Measurements from ENCODE around the gene HAVCR2. TPM values are rescaled to one million over a fixed set of nuclear protein-coding genes. Genes with fewer than 3 reads are reported as not detected.
A peak's percentile ranks its signal among the peaks of the same experiment; 100 is the strongest.

Gene HAVCR2
- total and polyA plus RNA-seq, 2 of the 13 experiments (the other 11 are each of a cell fraction or from before 2014, with no cell fraction given): 0.07 to 0.16 TPM

GRCh38 chr5:157142317-157143126 is 33.7 kb upstream of the HAVCR2 start, which contains the start of gene MED7 (continued):
- TF ChIP-seq ZNF383 (CRISPR knock-in tag; IDR thresholded peaks at IDR 0.05; ENCODE audit: borderline replicate concordance): no peak
- TF ChIP-seq RNF219 (CRISPR knock-in tag; IDR thresholded peaks at IDR 0.05): no peak
- no peak for TF ChIP-seq SATB2 (CRISPR knock-in tag; IDR thresholded peaks at IDR 0.05)
- TF ChIP-seq PHF8 (CRISPR knock-in tag; IDR thresholded peaks at IDR 0.05): peak; percentile 93
- no peak for TF ChIP-seq REL (CRISPR knock-in tag; conservative IDR thresholded peaks at IDR 0.05)
- no peak for TF ChIP-seq SIX1 (CRISPR knock-in tag; IDR thresholded peaks at IDR 0.05; ENCODE audit: borderline replicate concordance)
- no peak for TF ChIP-seq ZNF562 (CRISPR knock-in tag; IDR thresholded peaks at IDR 0.05; ENCODE audit: borderline replicate concordance)
- no peak for TF ChIP-seq XRCC5 (optimal IDR thresholded peaks at IDR 0.05; ENCODE audit: low read length)
- TF ChIP-seq ISX (CRISPR knock-in tag; conservative IDR thresholded peaks at IDR 0.05): no peak
- TF ChIP-seq PCBP1 (IDR thresholded peaks at IDR 0.05; ENCODE audit: borderline replicate concordance, low read depth, low read length): no peak; the same call in 1 of the 2 replicates
- peak; percentile 53; the same call in 1 of the 2 replicates for TF ChIP-seq REPIN1 (CRISPR knock-in tag; IDR thresholded peaks at IDR 0.05; ENCODE audit: borderline replicate concordance, low read depth)
- no peak for TF ChIP-seq HNF4A (CRISPR knock-in tag; IDR thresholded peaks at IDR 0.05)
- peak; percentile 76 for TF ChIP-seq DMAP1 (CRISPR knock-in tag; IDR thresholded peaks at IDR 0.05)
- TF ChIP-seq KDM5A (IDR thresholded peaks at IDR 0.05; ENCODE audit: borderline replicate concordance, low read length): no peak; the same call in 1 of the 2 replicates
- TF ChIP-seq ZNF224 (CRISPR knock-in tag; IDR thresholded peaks at IDR 0.05): no peak
- TF ChIP-seq MAZ (IDR thresholded peaks at IDR 0.05; ENCODE audit: borderline replicate concordance, low read depth, low read length): peak; percentile 35; the same call in 1 of the 2 replicates
- no peak for TF ChIP-seq MAZ (CRISPR knock-in tag; IDR thresholded peaks at IDR 0.05; ENCODE audit: low read depth)
- TF ChIP-seq ZNF792 (CRISPR knock-in tag; IDR thresholded peaks at IDR 0.05): no peak
- no peak for TF ChIP-seq KLF9 (CRISPR knock-in tag; IDR thresholded peaks at IDR 0.05; ENCODE audit: low read depth)
- TF ChIP-seq ZNF512B (CRISPR knock-in tag; IDR thresholded peaks at IDR 0.05; ENCODE audit: borderline replicate concordance): no peak
- no peak for TF ChIP-seq CHD2 (IDR thresholded peaks at IDR 0.05; ENCODE audit: low read depth, low read length)
- no peak for TF ChIP-seq ZMAT3 (CRISPR knock-in tag; conservative IDR thresholded peaks at IDR 0.05)
- no peak for TF ChIP-seq USF2 (IDR thresholded peaks at IDR 0.05; ENCODE audit: low read depth, low read length)
- no peak for TF ChIP-seq USF2 (CRISPR knock-in tag; IDR thresholded peaks at IDR 0.05; ENCODE audit: borderline replicate concordance)
- TF ChIP-seq MAFK (conservative IDR thresholded peaks at IDR 0.05 in 1 of 2, IDR thresholded peaks at IDR 0.05 in 1 of 2; ENCODE audit: low read length in 2 of 2): no peak

Data from HepG2 (cell line).